ENCODE results near the gene ZNF2.

The ZNF2 gene

GRCh38 chr2:95121407-95122196 is 44.0 kb upstream of the ZNF2 start, which contains the start of gene MRPS5 (continued):
- TF ChIP-seq ZNF280C (tag by site-specific recombination; IDR thresholded peaks at IDR 0.05), result no peak
- no peak for TF ChIP-seq ZNF354C (tag by site-specific recombination; IDR thresholded peaks at IDR 0.05; ENCODE audit: borderline replicate concordance, low read depth)
- TF ChIP-seq CTCF (tag by site-specific recombination; IDR thresholded peaks at IDR 0.05), result peak; percentile 75
- TF ChIP-seq BCL11B (tag by site-specific recombination; IDR thresholded peaks at IDR 0.05; ENCODE audit: low read depth), result no peak
- 0 out of 2 replicates have a peak, but pooled peaks have one; percentile 19 for TF ChIP-seq ZNF121 (tag by site-specific recombination; IDR thresholded peaks at IDR 0.05)
- peak; percentile 68 for TF ChIP-seq SP7 (tag by site-specific recombination; IDR thresholded peaks at IDR 0.05)
- TF ChIP-seq SP2 (tag by site-specific recombination; IDR thresholded peaks at IDR 0.05), result peak; percentile 43
- TF ChIP-seq ZBTB48 (tag by site-specific recombination; IDR thresholded peaks at IDR 0.05), result 0 out of 2 replicates have a peak, but pooled peaks have one; percentile 18
- TF ChIP-seq KLF7 (tag by site-specific recombination; IDR thresholded peaks at IDR 0.05; ENCODE audit: borderline replicate concordance), result 0 out of 2 replicates have a peak, but pooled peaks have one; percentile 48
- TF ChIP-seq KLF16 (tag by site-specific recombination; IDR thresholded peaks at IDR 0.05), result 0 out of 2 replicates have a peak, but pooled peaks have one; percentile 16
- TF ChIP-seq YY2 (tag by site-specific recombination; IDR thresholded peaks at IDR 0.05), result peak; percentile 92
- TF ChIP-seq PBX3 (CRISPR knock-in tag; IDR thresholded peaks at IDR 0.05), result peak; percentile 92; the same call in 1 of the 2 replicates
- TF ChIP-seq ZXDB (tag by site-specific recombination; IDR thresholded peaks at IDR 0.05), result peak; percentile 42; the same call in 1 of the 2 replicates
- peak; percentile 69; the same call in 1 of the 2 replicates for TF ChIP-seq ZNF501 (tag by site-specific recombination; IDR thresholded peaks at IDR 0.05)
- TF ChIP-seq ZBTB11 (tag by site-specific recombination; conservative IDR thresholded peaks at IDR 0.05; ENCODE audit: low read depth), result peak; percentile 32; the same call in 1 of the 2 replicates
- TF ChIP-seq SCRT1 (tag by site-specific recombination; IDR thresholded peaks at IDR 0.05; ENCODE audit: borderline replicate concordance), result no peak
- TF ChIP-seq GLIS2 (tag by site-specific recombination; IDR thresholded peaks at IDR 0.05), result peak; percentile 66
- peak; percentile 99 for TF ChIP-seq ZNF768 (tag by site-specific recombination; IDR thresholded peaks at IDR 0.05)
- peak; percentile 73; the same call in 1 of the 2 replicates for TF ChIP-seq ZNF692 (tag by site-specific recombination; IDR thresholded peaks at IDR 0.05)
- no peak for TF ChIP-seq ZNF529 (tag by site-specific recombination; IDR thresholded peaks at IDR 0.05; ENCODE audit: insufficient replicate concordance)
- TF ChIP-seq ZSCAN23 (tag by site-specific recombination; IDR thresholded peaks at IDR 0.05), result no peak
- no peak for TF ChIP-seq ZNF292 (tag by site-specific recombination; IDR thresholded peaks at IDR 0.05; ENCODE audit: borderline replicate concordance, low read depth)
- no peak for TF ChIP-seq MYNN (tag by site-specific recombination; IDR thresholded peaks at IDR 0.05; ENCODE audit: borderline replicate concordance)
- TF ChIP-seq ZSCAN5A (tag by site-specific recombination; IDR thresholded peaks at IDR 0.05), result peak; percentile 50; the same call in 1 of the 2 replicates
- TF ChIP-seq KLF10 (tag by site-specific recombination; IDR thresholded peaks at IDR 0.05), result peak; percentile 29; the same call in 1 of the 2 replicates
- TF ChIP-seq ZNF184 (tag by site-specific recombination; IDR thresholded peaks at IDR 0.05), result no peak
- no peak for TF ChIP-seq ZNF19 (tag by site-specific recombination; IDR thresholded peaks at IDR 0.05; ENCODE audit: low read depth)

Measured in HEK293 (cell line).